ENCODE results near the gene PARK7. TPM values are rescaled to one million over a fixed set of nuclear protein-coding genes. Genes with fewer than 3 reads are reported as not detected.
A peak's percentile ranks its signal among the peaks of the same experiment; 100 is the strongest.

Gene PARK7
- total and polyA plus RNA-seq, 11 donors, result 275 to 550 (median 345) TPM

- Histone ChIP-seq H3K9me3 (no peaks in the 10 kb centered on the region), H3K4me3 (no peak overlapping the region), H3K36me3 (peaks cover 0 to 12% (median 10%) of the 10 kb centered on the region in 9 donors), H3K27ac (peak overlapping the region in 1 of 12 donors; percentile 70), H3K4me1 (peaks cover 0 to 63% (median 38%) of the 10 kb centered on the region in 12 donors), H3K27me3 (no peaks in the 10 kb centered on the region)
- no peak for TF ChIP-seq POLR2A (IDR thresholded peaks at IDR 0.05)
- TF ChIP-seq, protein P1, sequence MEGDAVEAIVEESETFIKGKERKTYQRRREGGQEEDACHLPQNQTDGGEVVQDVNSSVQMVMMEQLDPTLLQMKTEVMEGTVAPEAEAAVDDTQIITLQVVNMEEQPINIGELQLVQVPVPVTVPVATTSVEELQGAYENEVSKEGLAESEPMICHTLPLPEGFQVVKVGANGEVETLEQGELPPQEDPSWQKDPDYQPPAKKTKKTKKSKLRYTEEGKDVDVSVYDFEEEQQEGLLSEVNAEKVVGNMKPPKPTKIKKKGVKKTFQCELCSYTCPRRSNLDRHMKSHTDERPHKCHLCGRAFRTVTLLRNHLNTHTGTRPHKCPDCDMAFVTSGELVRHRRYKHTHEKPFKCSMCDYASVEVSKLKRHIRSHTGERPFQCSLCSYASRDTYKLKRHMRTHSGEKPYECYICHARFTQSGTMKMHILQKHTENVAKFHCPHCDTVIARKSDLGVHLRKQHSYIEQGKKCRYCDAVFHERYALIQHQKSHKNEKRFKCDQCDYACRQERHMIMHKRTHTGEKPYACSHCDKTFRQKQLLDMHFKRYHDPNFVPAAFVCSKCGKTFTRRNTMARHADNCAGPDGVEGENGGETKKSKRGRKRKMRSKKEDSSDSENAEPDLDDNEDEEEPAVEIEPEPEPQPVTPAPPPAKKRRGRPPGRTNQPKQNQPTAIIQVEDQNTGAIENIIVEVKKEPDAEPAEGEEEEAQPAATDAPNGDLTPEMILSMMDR (IDR thresholded peaks at IDR 0.05), result no peak
- intact Hi-C loops (cut with DNase I), result loop anchor here in 5 of 10 donors (5.0 to 10.0 kb wide), 3 partner anchors 36 to 329 kb away; no protein-coding TSS in a partner anchor
- DNase-seq (no peak), ATAC-seq (no peak)
- WGBS, 4 donors, result 82 to 89% (median 86%) methylated on average over 3 of the region's 3 CpGs
These were observed 57.1 kb downstream of the PARK7 start for GRCh38 chr1:8018492-8019228.

DNA sequence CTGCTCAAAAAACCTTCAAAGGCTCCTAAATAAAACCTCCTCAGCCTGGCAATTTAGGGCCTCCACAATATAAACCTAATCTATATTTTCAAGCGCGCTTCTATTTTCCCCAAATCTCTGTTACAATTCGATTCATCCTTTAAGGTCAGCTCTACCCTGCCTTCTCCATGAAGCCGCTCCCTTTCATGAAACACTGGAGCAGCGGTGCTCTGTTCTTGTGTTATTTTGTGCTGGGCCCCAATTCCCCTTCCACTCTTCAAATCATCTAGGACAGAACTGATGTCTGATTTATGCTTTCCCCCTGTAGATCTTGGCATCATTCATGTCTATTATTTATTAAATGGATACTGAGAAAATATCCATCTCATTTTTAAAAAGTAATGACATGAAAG, 57.7 kb downstream of the PARK7 start:
- DNase-seq (no peak), ATAC-seq (no peak)
- Histone ChIP-seq H3K27ac (peak overlapping the region in 1 of 12 donors; percentile 70), H3K36me3 (peaks cover 0 to 7% (median 4%) of the 10 kb centered on the region in 9 donors), H3K27me3 (no peaks in the 10 kb centered on the region), H3K4me1 (peaks cover 0 to 64% (median 39%) of the 10 kb centered on the region in 12 donors), H3K9me3 (no peaks in the 10 kb centered on the region), H3K4me3 (no peak overlapping the region)
- intact Hi-C loops (cut with DNase I), result loop anchor here in 5 of 10 donors (5.0 to 10.0 kb wide), 3 partner anchors 37 to 328 kb away; no protein-coding TSS in a partner anchor
- no peak for TF ChIP-seq POLR2A (IDR thresholded peaks at IDR 0.05)
- TF ChIP-seq, protein P1 (IDR thresholded peaks at IDR 0.05), result no peak
- WGBS, 4 donors, result 97% methylated on average over 5 of the region's 5 CpGs

DNA sequence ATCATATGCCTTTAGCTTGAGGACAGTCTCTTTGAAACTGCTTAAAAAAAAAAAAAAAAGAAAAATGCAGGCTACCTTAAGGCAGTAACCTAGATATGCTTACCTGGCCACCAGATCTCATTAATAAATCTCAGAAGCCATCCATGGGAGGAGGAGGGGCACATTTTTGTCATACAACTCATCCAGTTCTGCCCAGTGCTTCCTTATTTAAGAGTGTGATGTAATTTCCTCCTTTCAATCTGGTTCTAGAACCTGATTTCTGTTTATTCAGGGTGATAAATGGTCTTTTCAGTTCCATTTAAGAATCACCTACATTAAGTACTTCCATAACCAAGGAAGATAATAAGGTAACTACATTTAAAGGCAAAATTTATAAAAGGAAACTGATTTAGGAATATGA, 58.5 kb downstream of the PARK7 start:
- H3K4me3 ChIP-seq, result no peak overlapping the region
- ATAC-seq, result peak in 2 of 4 donors; percentile 28 to 38
- no peaks in the 10 kb centered on the region for H3K9me3 ChIP-seq
- peak overlapping the region in 1 of 12 donors; percentile 70 for H3K27ac ChIP-seq
- no peak for TF ChIP-seq POLR2A (IDR thresholded peaks at IDR 0.05)
- TF ChIP-seq, protein P1 (IDR thresholded peaks at IDR 0.05), result no peak
- peaks cover 0 to 8% (median 0%) of the 10 kb centered on the region in 9 donors for H3K27me3 ChIP-seq
- no peak for DNase-seq
- H3K36me3 ChIP-seq, result no peaks in the 10 kb centered on the region
- intact Hi-C loops (cut with DNase I), result loop anchor here in 4 of 10 donors (5.0 to 10.0 kb wide), 4 partner anchors 33 to 425 kb away; no protein-coding TSS in a partner anchor
- peaks cover 0 to 68% (median 42%) of the 10 kb centered on the region in 12 donors for H3K4me1 ChIP-seq

DNA sequence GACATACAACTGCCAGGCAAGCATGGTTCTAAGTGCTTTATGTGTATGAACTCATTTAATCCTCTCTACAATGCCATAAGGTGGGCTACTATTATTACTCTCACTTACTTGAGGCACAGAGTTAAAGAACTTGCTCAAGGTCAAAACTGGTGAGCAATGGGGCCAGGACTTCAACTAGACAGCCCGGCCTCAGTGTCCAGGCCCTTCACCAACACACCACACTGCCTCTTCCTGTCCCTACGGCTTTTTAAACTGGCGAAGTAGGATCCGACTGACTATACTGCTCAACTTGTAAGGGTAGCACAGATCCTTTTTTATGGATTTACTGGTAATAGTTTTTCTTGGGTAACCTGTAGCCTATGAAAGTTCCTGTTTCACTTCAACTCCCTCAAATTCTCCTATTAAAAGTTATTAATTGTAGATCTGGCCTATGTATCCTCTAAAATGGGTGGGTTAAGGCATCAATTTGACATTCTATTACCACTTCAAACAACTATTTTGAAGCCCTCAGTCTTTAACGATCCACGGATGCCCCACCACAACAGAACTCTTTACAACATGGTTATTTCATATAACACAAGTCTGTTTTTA, 60.3 kb downstream of the PARK7 start:
- 91 to 94% (median 93%) methylated on average over 6 of the region's 6 CpGs for WGBS, 4 donors
- Histone ChIP-seq H3K27ac (peak overlapping the region in 1 of 12 donors; percentile 54), H3K36me3 (no peaks in the 10 kb centered on the region), H3K27me3 (peaks cover 0 to 17% (median 0%) of the 10 kb centered on the region in 9 donors), H3K4me3 (no peak overlapping the region), H3K4me1 (peaks cover 0 to 58% (median 32%) of the 10 kb centered on the region in 12 donors), H3K9me3 (no peaks in the 10 kb centered on the region)
- DNase-seq (no peak), ATAC-seq (no peak)
- TF ChIP-seq, protein P1 (IDR thresholded peaks at IDR 0.05), result no peak
- no peak for TF ChIP-seq POLR2A (IDR thresholded peaks at IDR 0.05)
- intact Hi-C loops (cut with DNase I), result loop anchor here in 4 of 10 donors (5.0 to 10.0 kb wide), 4 partner anchors 34 to 423 kb away; no protein-coding TSS in a partner anchor

All from heart left ventricle (tissue), 16 donors.